T-helper 2 cell treated with Interferon-gamma antibody and Interleukin-4, amounts not matched to agents 5 μg/mL and 100 μg/mL, for 36 hours (primary cell): ENCODE data around the gene VEPH1.

Experiments
- DNase-seq: peaks from one replicate; pipeline ENCODE4 v3.0.0; 2021; ENCODE audit warnings: low spot score
- H3K27ac Mint-ChIP-seq: one replicate; pipeline ENCODE4 v1.8.0; 2021; ENCODE audit warnings: mild to moderate bottlenecking, mixed read lengths
- H3K27me3 Mint-ChIP-seq: one replicate; pipeline ENCODE4 v1.8.0; 2021; ENCODE audit warnings: low read depth, mixed read lengths
- H3K36me3 Mint-ChIP-seq: one replicate; pipeline ENCODE4 v1.8.0; 2021; ENCODE audit warnings: low read depth, mixed read lengths
- H3K4me1 Mint-ChIP-seq: one replicate; pipeline ENCODE4 v1.8.0; 2021; ENCODE audit warnings: low read depth, mixed read lengths
- H3K4me3 Mint-ChIP-seq: one replicate; pipeline ENCODE4 v1.8.0; 2022; ENCODE audit warnings: mild to moderate bottlenecking, moderate library complexity, mixed read lengths
- H3K9me3 Mint-ChIP-seq: one replicate; pipeline ENCODE4 v1.8.0; 2021; ENCODE audit warnings: mixed read lengths

Gene VEPH1

DNA sequence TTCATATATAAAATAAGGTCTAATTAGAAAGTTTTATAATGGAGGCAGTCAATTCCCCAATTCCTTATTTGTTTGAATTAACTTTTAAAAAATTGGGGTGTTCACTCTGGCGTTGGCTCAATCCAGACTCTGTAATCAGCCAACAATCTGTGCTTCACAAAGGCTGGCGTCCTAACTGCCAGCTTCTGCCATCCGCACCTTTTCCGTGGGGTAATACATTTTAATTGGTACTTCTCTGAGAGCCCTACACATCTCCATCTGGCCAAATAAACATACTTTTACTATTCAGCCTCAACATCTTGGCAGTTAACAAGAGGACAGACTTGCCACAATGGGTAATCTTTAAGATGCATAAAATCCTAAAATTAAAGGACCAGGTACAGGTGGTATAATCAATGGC is 218.1 kb downstream of the VEPH1 start:
- no peaks in the 10 kb centered on the region for H3K9me3 Mint-ChIP-seq
- H3K4me3 Mint-ChIP-seq, result no peak overlapping the region
- H3K36me3 Mint-ChIP-seq, result no peaks in the 10 kb centered on the region
- H3K4me1 Mint-ChIP-seq, result no peaks in the 10 kb centered on the region
- no peak for DNase-seq
- H3K27ac Mint-ChIP-seq, result no peak overlapping the region
- peaks cover 3% of the 10 kb centered on the region for H3K27me3 Mint-ChIP-seq

DNA sequence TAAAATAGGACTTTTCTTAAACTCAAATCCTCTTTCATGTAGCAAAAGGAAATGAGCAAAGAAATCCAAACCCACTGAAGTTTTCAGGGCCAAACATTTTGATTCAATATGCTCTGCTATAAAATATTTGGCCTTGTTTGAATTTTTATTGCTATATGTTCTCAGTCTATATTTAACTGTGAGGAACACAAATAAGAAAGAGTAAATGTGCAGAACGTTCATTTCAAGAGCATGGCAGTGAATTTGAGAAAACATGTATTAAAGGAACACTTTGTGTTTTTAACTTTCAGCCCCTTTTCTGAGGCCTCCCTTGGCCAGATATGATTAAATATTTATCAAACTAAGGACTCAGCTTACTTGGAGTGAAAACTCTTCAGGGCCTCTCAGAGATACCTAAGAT is 218.5 kb downstream of the VEPH1 start:
- Mint-ChIP-seq H3K4me3 (no peak overlapping the region), H3K27me3 (peaks cover 3% of the 10 kb centered on the region), H3K27ac (no peak overlapping the region), H3K36me3 (no peaks in the 10 kb centered on the region), H3K9me3 (no peaks in the 10 kb centered on the region), H3K4me1 (no peaks in the 10 kb centered on the region)
- DNase-seq, result no peak

- Mint-ChIP-seq H3K27me3 (peaks cover 3% of the 10 kb centered on the region), H3K4me3 (no peak overlapping the region), H3K9me3 (no peaks in the 10 kb centered on the region), H3K27ac (no peak overlapping the region), H3K4me1 (no peaks in the 10 kb centered on the region), H3K36me3 (no peaks in the 10 kb centered on the region)
- DNase-seq, result no peak
These were observed 220.7 kb downstream of the VEPH1 start for GRCh38 chr3:157282261-157283191.

DNA sequence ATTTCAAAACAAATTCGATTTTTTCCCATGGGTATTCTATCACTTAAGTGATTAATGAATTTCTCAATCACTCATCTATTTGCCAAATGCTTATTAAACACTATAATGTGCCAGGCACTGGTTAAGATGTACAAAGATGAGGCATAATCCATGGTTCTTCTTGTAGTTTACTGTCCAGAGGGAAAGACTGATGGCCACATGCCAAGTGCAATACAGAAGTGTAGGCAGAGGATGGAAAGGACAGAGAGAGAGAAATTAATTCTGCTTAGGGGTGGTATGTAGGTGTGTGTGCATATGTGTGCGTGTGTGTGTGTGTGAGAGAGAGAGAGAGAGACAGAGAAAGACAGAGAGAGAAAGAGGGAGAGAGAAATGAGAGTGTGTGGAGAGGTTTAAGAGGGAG is 222.4 kb downstream of the VEPH1 start:
- H3K9me3 Mint-ChIP-seq, result no peaks in the 10 kb centered on the region

DNA sequence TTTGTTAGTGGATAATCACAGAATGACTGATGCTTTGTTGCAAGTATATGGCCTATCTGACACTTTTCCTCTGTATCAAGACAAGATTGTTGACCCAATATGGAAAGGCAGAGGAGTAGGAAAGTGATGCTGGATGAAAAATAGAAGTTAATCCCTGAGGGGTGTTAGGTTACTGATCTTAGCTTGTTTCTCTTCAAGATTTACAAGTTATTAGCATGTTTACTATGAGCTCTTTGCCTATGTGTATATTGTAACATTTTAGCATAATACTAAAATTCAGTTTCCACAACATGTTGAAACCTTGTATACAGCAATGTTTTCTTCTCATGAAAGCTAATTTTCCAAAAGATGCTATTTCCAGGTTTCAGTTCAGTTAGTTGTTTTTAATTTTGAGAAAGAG is 222.9 kb downstream of the VEPH1 start:
- no peak for DNase-seq
- H3K36me3 Mint-ChIP-seq, result no peaks in the 10 kb centered on the region
- no peak overlapping the region for H3K4me3 Mint-ChIP-seq
- H3K27me3 Mint-ChIP-seq, result peaks cover 6% of the 10 kb centered on the region
- H3K27ac Mint-ChIP-seq, result no peak overlapping the region
- no peaks in the 10 kb centered on the region for H3K4me1 Mint-ChIP-seq
- no peaks in the 10 kb centered on the region for H3K9me3 Mint-ChIP-seq

More for the DNA sequence above, 222.4 kb downstream of the VEPH1 start:
- DNase-seq, result no peak
- H3K27me3 Mint-ChIP-seq, result peaks cover 6% of the 10 kb centered on the region
- H3K4me3 Mint-ChIP-seq, result no peak overlapping the region
- H3K27ac Mint-ChIP-seq, result no peak overlapping the region
- no peaks in the 10 kb centered on the region for H3K4me1 Mint-ChIP-seq
- H3K36me3 Mint-ChIP-seq, result no peaks in the 10 kb centered on the region

- Mint-ChIP-seq H3K4me3 (no peak overlapping the region), H3K36me3 (no peaks in the 10 kb centered on the region), H3K9me3 (no peaks in the 10 kb centered on the region), H3K4me1 (no peaks in the 10 kb centered on the region), H3K27ac (no peak overlapping the region), H3K27me3 (peaks cover 6% of the 10 kb centered on the region)
- DNase-seq, result no peak
These were observed 224.0 kb downstream of the VEPH1 start for GRCh38 chr3:157279237-157279636.

DNA sequence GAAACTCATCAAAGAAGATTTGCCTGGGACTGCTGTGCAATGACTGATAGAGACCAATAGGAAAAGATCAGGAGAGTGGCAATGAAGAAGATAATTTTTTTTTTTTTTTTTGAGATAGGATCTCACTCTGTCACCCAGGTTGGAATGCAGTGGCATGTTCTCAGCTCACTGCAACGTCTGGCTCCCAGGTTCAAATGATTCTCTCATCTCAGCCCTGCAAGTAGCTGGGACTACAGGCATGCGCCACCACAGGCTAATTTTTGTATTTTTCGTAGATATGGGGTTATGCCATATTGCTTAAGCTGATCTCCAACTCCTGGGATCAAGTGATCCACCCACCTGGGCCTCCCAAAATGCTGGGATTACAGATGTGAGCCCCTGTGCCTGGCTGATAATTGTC is 226.4 kb downstream of the VEPH1 start:
- no peak overlapping the region for H3K4me3 Mint-ChIP-seq
- no peaks in the 10 kb centered on the region for H3K36me3 Mint-ChIP-seq
- H3K4me1 Mint-ChIP-seq, result no peaks in the 10 kb centered on the region
- H3K9me3 Mint-ChIP-seq, result no peaks in the 10 kb centered on the region
- DNase-seq, result no peak
- no peak overlapping the region for H3K27ac Mint-ChIP-seq
- peaks cover 3% of the 10 kb centered on the region for H3K27me3 Mint-ChIP-seq

GRCh38 chr3:157275832-157276231 is 227.4 kb downstream of the VEPH1 start:
- H3K4me3 Mint-ChIP-seq, result no peak overlapping the region
- no peaks in the 10 kb centered on the region for H3K9me3 Mint-ChIP-seq
- no peak for DNase-seq
- H3K27ac Mint-ChIP-seq, result no peak overlapping the region
- no peaks in the 10 kb centered on the region for H3K4me1 Mint-ChIP-seq
- no peaks in the 10 kb centered on the region for H3K36me3 Mint-ChIP-seq
- peaks cover 3% of the 10 kb centered on the region for H3K27me3 Mint-ChIP-seq

DNA sequence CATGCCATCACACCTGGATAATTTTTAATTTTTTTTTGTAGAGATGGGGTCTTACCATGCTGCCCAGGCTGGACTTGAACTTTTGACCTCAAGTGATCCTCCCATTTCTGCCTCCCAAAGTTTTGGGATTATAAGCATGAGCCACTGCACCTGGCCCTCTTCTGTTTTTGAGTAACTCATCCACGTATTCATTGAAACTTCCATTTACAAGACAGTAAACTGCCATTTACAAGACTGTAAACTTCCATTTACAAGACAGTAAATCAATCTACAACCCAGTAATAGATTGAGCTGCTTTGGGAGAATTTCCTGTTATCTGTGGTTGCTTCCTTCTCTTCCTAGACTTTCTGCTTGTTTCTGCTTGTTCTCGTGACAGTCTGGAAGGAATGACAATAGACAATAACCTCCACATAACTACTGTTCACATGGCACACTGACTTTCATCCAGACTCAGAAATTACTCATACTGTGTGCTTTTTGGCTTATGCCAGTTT is 228.5 kb downstream of the VEPH1 start:
- no peaks in the 10 kb centered on the region for H3K36me3 Mint-ChIP-seq
- peaks cover 3% of the 10 kb centered on the region for H3K27me3 Mint-ChIP-seq
- no peak overlapping the region for H3K27ac Mint-ChIP-seq
- H3K4me1 Mint-ChIP-seq, result no peaks in the 10 kb centered on the region
- no peaks in the 10 kb centered on the region for H3K9me3 Mint-ChIP-seq
- DNase-seq, result no peak
- no peak overlapping the region for H3K4me3 Mint-ChIP-seq

- peaks cover 2% of the 10 kb centered on the region for H3K27me3 Mint-ChIP-seq
- no peak for DNase-seq
- no peak overlapping the region for H3K4me3 Mint-ChIP-seq
- H3K27ac Mint-ChIP-seq, result no peak overlapping the region
- H3K9me3 Mint-ChIP-seq, result no peaks in the 10 kb centered on the region
- no peaks in the 10 kb centered on the region for H3K4me1 Mint-ChIP-seq
- no peaks in the 10 kb centered on the region for H3K36me3 Mint-ChIP-seq
These were observed 231.8 kb downstream of the VEPH1 start for GRCh38 chr3:157271283-157271882.

DNA sequence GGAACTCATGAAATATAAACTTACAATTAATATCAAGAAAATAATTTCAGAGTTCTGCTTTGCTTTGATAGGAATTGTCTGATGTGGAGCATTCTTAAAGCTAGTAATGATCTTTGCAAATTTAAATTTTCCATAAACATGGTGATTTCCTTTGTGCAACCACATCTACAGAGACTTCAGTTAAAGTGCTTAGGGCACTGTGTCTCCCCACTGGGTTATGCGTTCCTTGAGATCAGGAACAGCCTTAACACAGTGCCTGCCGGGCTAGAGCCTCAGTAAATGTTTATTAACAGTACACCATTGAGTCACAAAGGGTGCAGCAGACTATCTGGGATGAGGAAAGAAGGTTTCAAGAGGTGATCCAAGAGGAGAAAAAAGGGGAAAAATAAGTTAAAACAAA is 235.2 kb downstream of the VEPH1 start:
- Mint-ChIP-seq H3K27ac (no peak overlapping the region), H3K27me3 (peaks cover 2% of the 10 kb centered on the region), H3K4me3 (no peak overlapping the region), H3K36me3 (no peaks in the 10 kb centered on the region), H3K4me1 (no peaks in the 10 kb centered on the region), H3K9me3 (no peaks in the 10 kb centered on the region)
- DNase-seq, result no peak

GRCh38 chr3:157265931-157266330 is 237.3 kb downstream of the VEPH1 start:
- H3K27ac Mint-ChIP-seq, result no peak overlapping the region
- no peak overlapping the region for H3K4me3 Mint-ChIP-seq
- peaks cover 2% of the 10 kb centered on the region for H3K27me3 Mint-ChIP-seq
- no peaks in the 10 kb centered on the region for H3K9me3 Mint-ChIP-seq
- no peak for DNase-seq
- H3K4me1 Mint-ChIP-seq, result no peaks in the 10 kb centered on the region
- H3K36me3 Mint-ChIP-seq, result no peaks in the 10 kb centered on the region

- Mint-ChIP-seq H3K36me3 (no peaks in the 10 kb centered on the region), H3K27me3 (peaks cover under 1% of the 10 kb centered on the region), H3K4me1 (no peaks in the 10 kb centered on the region), H3K27ac (no peak overlapping the region), H3K4me3 (no peak overlapping the region), H3K9me3 (no peaks in the 10 kb centered on the region)
- no peak for DNase-seq
These were observed 240.2 kb downstream of the VEPH1 start for GRCh38 chr3:157263027-157263426.

- Mint-ChIP-seq H3K4me1 (no peaks in the 10 kb centered on the region), H3K27me3 (no peaks in the 10 kb centered on the region)
These were observed 242.2 kb downstream of the VEPH1 start for GRCh38 chr3:157261000-157261399.

More at GRCh38 chr3:157261000-157261399, 242.2 kb downstream of the VEPH1 start:
- Mint-ChIP-seq H3K27ac (no peak overlapping the region), H3K9me3 (no peaks in the 10 kb centered on the region), H3K4me3 (no peak overlapping the region), H3K36me3 (no peaks in the 10 kb centered on the region)
- no peak for DNase-seq
